Keratinocyte (primary cell): ENCODE results near the gene CENPU. TPM values are rescaled to one million over a fixed set of nuclear protein-coding genes. Genes with fewer than 3 reads are reported as not detected.

Source experiments
- DNase-seq: peaks from one replicate; pipeline ENCODE4 v3.0.0-alpha.2; 2011; ENCODE audit warnings: low read depth, missing footprints, low spot score
- FAIRE-seq: peaks from 2 replicates; lab custom pipeline; 2011; peaks lifted over from hg19 to GRCh38; lab: Jason Lieb, UNC
- H2AFZ ChIP-seq: 2 replicates; pipeline ENCODE4 v1.6.0; 2012; ENCODE audit warnings: low read length, control low read depth, inconsistent platforms; ENCODE audit not compliant: control insufficient read depth
- H3K27ac ChIP-seq: 2 replicates; pipeline ENCODE4 v1.5.1; 2011; ENCODE audit warnings: low read length; ENCODE audit not compliant: control insufficient read depth, insufficient read depth
- H3K27me3 ChIP-seq: 3 replicates; pipeline ENCODE4 v1.6.0; 2011; ENCODE audit warnings: low read length; ENCODE audit not compliant: control insufficient read depth, insufficient read depth; ENCODE audit errors: extremely low read depth
- H3K36me3 ChIP-seq, 2 experiments: 2 replicates in 1 of 2; 3 replicates in 1 of 2; pipeline ENCODE4 v1.5.1; 2011; ENCODE audit warnings: low read length in 2 of 2, mild to moderate bottlenecking in 1 of 2; ENCODE audit not compliant: control insufficient read depth in 2 of 2, insufficient read depth in 2 of 2; ENCODE audit errors: extremely low read depth in 1 of 2
- H3K4me1 ChIP-seq: 3 replicates; pipeline ENCODE4 v1.5.1; 2011; ENCODE audit warnings: low read length; ENCODE audit not compliant: control insufficient read depth, insufficient read depth; ENCODE audit errors: extremely low read depth
- H3K4me2 ChIP-seq: 3 replicates; pipeline ENCODE4 v1.6.0; 2011; ENCODE audit warnings: low read depth, low read length; ENCODE audit not compliant: control insufficient read depth, insufficient read depth; ENCODE audit errors: extremely low read depth
- H3K4me3 ChIP-seq, 3 experiments: fragments of 200-600 bp in 1 of 3; sonication (generic) in 1 of 3; 2 replicates in 2 of 3; 3 replicates in 1 of 3; pipeline ENCODE4 v1.5.1; 2011 to 2016; ENCODE audit warnings: low read length in 3 of 3, mild to moderate bottlenecking in 3 of 3, control low read depth in 2 of 3, inconsistent platforms in 1 of 3, low read depth in 1 of 3, mixed read lengths in 1 of 3, mixed run types in 1 of 3, moderate library complexity in 1 of 3; ENCODE audit not compliant: control insufficient read depth in 2 of 3, insufficient read depth in 2 of 3; ENCODE audit errors: extremely low read depth in 1 of 3
- H3K79me2 ChIP-seq: 2 replicates; pipeline ENCODE4 v1.6.0; 2012; ENCODE audit warnings: low read length; ENCODE audit not compliant: control insufficient read depth, insufficient read depth
- H3K9ac ChIP-seq: 3 replicates; pipeline ENCODE4 v1.6.0; 2011; ENCODE audit warnings: low read length; ENCODE audit not compliant: control insufficient read depth, insufficient read depth; ENCODE audit errors: extremely low read depth
- H3K9me1 ChIP-seq: 3 replicates; pipeline ENCODE4 v1.6.0; 2011; ENCODE audit warnings: low read length; ENCODE audit not compliant: control insufficient read depth, insufficient read depth; ENCODE audit errors: extremely low read depth
- H3K9me3 ChIP-seq: 2 replicates; pipeline ENCODE4 v1.5.1; 2012; ENCODE audit warnings: low read depth, low read length; ENCODE audit not compliant: control insufficient read depth
- H4K20me1 ChIP-seq: 3 replicates; pipeline ENCODE4 v1.6.0; 2011; ENCODE audit warnings: low read length; ENCODE audit not compliant: control insufficient read depth, insufficient read depth; ENCODE audit errors: extremely low read depth
- EZH2 ChIP-seq: IDR thresholded peaks from one replicate; pipeline ENCODE4 v1.6.1; 2012; ENCODE audit warnings: inconsistent platforms, mild to moderate bottlenecking, low read length, moderate library complexity
- dilution Hi-C: fragments of 300-500 bp; cut with MboI; formaldehyde crosslinking; loops from one replicate; pipeline ENCODE4 v1.7.0; 2020; ENCODE audit warnings: low sequenced_read_pairs; ENCODE audit not compliant: extremely low pct_ligation_motif_present
- polyA plus RNA-seq, 5 experiments: library from polyadenylated mRNA; depleted of rRNA in 3 of 5; stranded (reverse) in 3 of 5; stranded (forward) in 1 of 5; unstranded in 1 of 5; fragments of >200 nt; gene quantifications; 1 replicate in 1 of 5; 2 replicates in 3 of 5; 3 replicates in 1 of 5; pipeline versions ENCODE4 v1.2.1 to v1.2.3, GENCODE V29; 2011 to 2012; ENCODE audit warnings: missing spikeins in 2 of 5, low read depth in 1 of 5, low replicate concordance in 1 of 5
- TF ChIP-seq, protein P1 (sequence below), 3 experiments: IDR thresholded peaks in 1 of 3; conservative IDR thresholded peaks in 1 of 3; optimal IDR thresholded peaks in 1 of 3; 2 replicates in 2 of 3; 3 replicates in 1 of 3; pipeline versions ENCODE3 to v1.5.1; 2011; ENCODE audit warnings: low read length in 3 of 3, mild to moderate bottlenecking in 3 of 3, moderate library complexity in 2 of 3, control low read depth in 1 of 3, inconsistent platforms in 1 of 3; ENCODE audit not compliant: insufficient read depth in 2 of 3; ENCODE audit errors: extremely low read depth in 1 of 3

The CENPU gene
- polyA plus RNA-seq, 1 donor (not counting 4 experiments of a cell fraction or from before 2014, with no cell fraction given): 12.5 TPM

GRCh38 chr4:184750926-184751584 lies 17.2 kb upstream of the CENPU start:
- no peak overlapping the region for H3K9ac ChIP-seq
- H2AFZ ChIP-seq: no peak overlapping the region
- H3K36me3 ChIP-seq: peaks cover 0 to 3% of the 10 kb centered on the region in 2 experiments
- no peaks in the 10 kb centered on the region for H4K20me1 ChIP-seq
- H3K79me2 ChIP-seq: no peaks in the 10 kb centered on the region
- dilution Hi-C loops: no loop called here
- H3K27me3 ChIP-seq: no peaks in the 10 kb centered on the region
- TF ChIP-seq EZH2: no peak
- TF ChIP-seq, protein P1, sequence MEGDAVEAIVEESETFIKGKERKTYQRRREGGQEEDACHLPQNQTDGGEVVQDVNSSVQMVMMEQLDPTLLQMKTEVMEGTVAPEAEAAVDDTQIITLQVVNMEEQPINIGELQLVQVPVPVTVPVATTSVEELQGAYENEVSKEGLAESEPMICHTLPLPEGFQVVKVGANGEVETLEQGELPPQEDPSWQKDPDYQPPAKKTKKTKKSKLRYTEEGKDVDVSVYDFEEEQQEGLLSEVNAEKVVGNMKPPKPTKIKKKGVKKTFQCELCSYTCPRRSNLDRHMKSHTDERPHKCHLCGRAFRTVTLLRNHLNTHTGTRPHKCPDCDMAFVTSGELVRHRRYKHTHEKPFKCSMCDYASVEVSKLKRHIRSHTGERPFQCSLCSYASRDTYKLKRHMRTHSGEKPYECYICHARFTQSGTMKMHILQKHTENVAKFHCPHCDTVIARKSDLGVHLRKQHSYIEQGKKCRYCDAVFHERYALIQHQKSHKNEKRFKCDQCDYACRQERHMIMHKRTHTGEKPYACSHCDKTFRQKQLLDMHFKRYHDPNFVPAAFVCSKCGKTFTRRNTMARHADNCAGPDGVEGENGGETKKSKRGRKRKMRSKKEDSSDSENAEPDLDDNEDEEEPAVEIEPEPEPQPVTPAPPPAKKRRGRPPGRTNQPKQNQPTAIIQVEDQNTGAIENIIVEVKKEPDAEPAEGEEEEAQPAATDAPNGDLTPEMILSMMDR (optimal IDR thresholded peaks at IDR 0.05 in 1 of 3, IDR thresholded peaks at IDR 0.05 in 1 of 3, conservative IDR thresholded peaks at IDR 0.05 in 1 of 3; ENCODE audit: extremely low read depth in 1 of 3, insufficient read depth in 2 of 3, low read length in 3 of 3): no peak
- FAIRE-seq: no peak
- H3K4me3 ChIP-seq: no peak overlapping the region
- DNase-seq: no peak
- H3K9me1 ChIP-seq: no peaks in the 10 kb centered on the region
- peaks cover 42% of the 10 kb centered on the region for H3K4me1 ChIP-seq
- H3K4me2 ChIP-seq: no peak overlapping the region
- no peaks in the 10 kb centered on the region for H3K9me3 ChIP-seq
- no peak overlapping the region for H3K27ac ChIP-seq

GRCh38 chr4:184748251-184748652 lies 14.4 kb upstream of the CENPU start:
- FAIRE-seq (peak; percentile 98), DNase-seq (no peak)
- dilution Hi-C loops: no loop called here
- H3K27ac ChIP-seq: peak overlapping the region; percentile 15
- H3K79me2 ChIP-seq: no peaks in the 10 kb centered on the region
- peaks cover 0 to 2% of the 10 kb centered on the region in 2 experiments for H3K36me3 ChIP-seq
- H3K4me2 ChIP-seq: peak overlapping the region; percentile 3
- H3K9me3 ChIP-seq: no peaks in the 10 kb centered on the region
- H2AFZ ChIP-seq: peak overlapping the region; percentile 41
- TF ChIP-seq, protein P1 (optimal IDR thresholded peaks at IDR 0.05 in 1 of 3, IDR thresholded peaks at IDR 0.05 in 1 of 3, conservative IDR thresholded peaks at IDR 0.05 in 1 of 3; ENCODE audit: extremely low read depth in 1 of 3, insufficient read depth in 2 of 3, low read length in 3 of 3): no peak
- no peak for TF ChIP-seq EZH2
- no peak overlapping the region for H3K4me3 ChIP-seq
- H4K20me1 ChIP-seq: no peaks in the 10 kb centered on the region
- no peaks in the 10 kb centered on the region for H3K27me3 ChIP-seq
- no peaks in the 10 kb centered on the region for H3K9me1 ChIP-seq
- peaks cover 35% of the 10 kb centered on the region for H3K4me1 ChIP-seq
- peak overlapping the region; percentile 20 for H3K9ac ChIP-seq
